ENCODE data around the gene IMMP2L.

The IMMP2L gene

GRCh38 chr7:111012799-111013675, 549.3 kb downstream of the IMMP2L start:
- no peak for DNase-seq

GRCh38 chr7:111012149-111012548, 550.1 kb downstream of the IMMP2L start:
- DNase-seq, result no peak

GRCh38 chr7:111011520-111011919, 550.8 kb downstream of the IMMP2L start:
- no peak for DNase-seq

GRCh38 chr7:111010798-111011197, 551.5 kb downstream of the IMMP2L start:
- no peak for DNase-seq

GRCh38 chr7:111009526-111010040, 552.7 kb downstream of the IMMP2L start:
- DNase-seq, result no peak

- DNase-seq, result no peak
Observed at GRCh38 chr7:111006691-111007090, 555.6 kb downstream of the IMMP2L start.

GRCh38 chr7:111006040-111006439, 556.3 kb downstream of the IMMP2L start:
- DNase-seq, result no peak

GRCh38 chr7:111005445-111005844, 556.8 kb downstream of the IMMP2L start:
- no peak for DNase-seq

GRCh38 chr7:111004310-111004901, 557.9 kb downstream of the IMMP2L start:
- DNase-seq, result no peak

GRCh38 chr7:111003883-111004282, 558.4 kb downstream of the IMMP2L start:
- DNase-seq, result no peak

GRCh38 chr7:110994028-110994967, 568.0 kb downstream of the IMMP2L start:
- DNase-seq, result no peak

GRCh38 chr7:110988890-110989501, 573.3 kb downstream of the IMMP2L start:
- DNase-seq, result no peak

- no peak for DNase-seq
Observed at GRCh38 chr7:110988348-110988747, 573.9 kb downstream of the IMMP2L start.

GRCh38 chr7:110987127-110987693, 575.1 kb downstream of the IMMP2L start:
- no peak for DNase-seq

GRCh38 chr7:110983822-110984456, 578.4 kb downstream of the IMMP2L start:
- DNase-seq, result no peak

- DNase-seq, result no peak
Observed at GRCh38 chr7:110977127-110977737, 585.1 kb downstream of the IMMP2L start.

GRCh38 chr7:110975486-110975885, 586.8 kb downstream of the IMMP2L start:
- no peak for DNase-seq

- DNase-seq, result no peak
Observed at GRCh38 chr7:110974441-110974840, 587.9 kb downstream of the IMMP2L start.

- no peak for DNase-seq
Observed at GRCh38 chr7:110973196-110973990, 588.9 kb downstream of the IMMP2L start.

- no peak for DNase-seq
Observed at GRCh38 chr7:110964775-110965174, 597.5 kb downstream of the IMMP2L start.

Measured in effector CD8-positive, alpha-beta T cell (primary cell).